HG03342 (cell line): ENCODE measurements around the gene SLC50A1.
"Not testable (repeated sequence)": the region's sequence is repeated elsewhere in the genome, so short reads cannot be mapped to it uniquely, and the experiment has no call there.

Experiments used
- ATAC-seq: cut with Tn5 transposase; IDR thresholded peaks from one replicate; pipeline ENCODE4 v1.9.1; 2021; ENCODE audit warnings: mild to moderate bottlenecking, moderate library complexity; ENCODE audit not compliant: unreplicated experiment

Gene SLC50A1

GRCh38 chr1:155134322-155134721 is 1.3 kb upstream of the SLC50A1 start:
- ATAC-seq = no peak

GRCh38 chr1:155134880-155135414 is 705 bp upstream of the SLC50A1 start:
- ATAC-seq = no peak

GRCh38 chr1:155136748-155137147 is 1.1 kb downstream of the SLC50A1 start:
- no peak for ATAC-seq

GRCh38 chr1:155137154-155137949 is 1.7 kb downstream of the SLC50A1 start:
- ATAC-seq = no peak

GRCh38 chr1:155139895-155140629 is 4.4 kb downstream of the SLC50A1 start, which contains the start of gene DPM3:
Gene DPM3 (minus strand): TSS chr1:155140531. CDS start chr1:155140240, 291 bp downstream.
- peak; percentile 64 for ATAC-seq

GRCh38 chr1:155140630-155140953 is 4.9 kb downstream of the SLC50A1 start:
- ATAC-seq = no peak

GRCh38 chr1:155141749-155142148 is 6.1 kb downstream of the SLC50A1 start:
- no peak for ATAC-seq

GRCh38 chr1:155145491-155145890 is 9.8 kb downstream of the SLC50A1 start:
- no peak for ATAC-seq

- ATAC-seq = not testable (repeated sequence)
Measured at GRCh38 chr1:155155996-155156643, 20.5 kb downstream of the SLC50A1 start.

- ATAC-seq = no peak
Measured at GRCh38 chr1:155158991-155159390, 23.3 kb downstream of the SLC50A1 start.

- ATAC-seq = no peak
Measured at GRCh38 chr1:155160128-155160527, 24.5 kb downstream of the SLC50A1 start.

GRCh38 chr1:155162631-155163030 is 27.0 kb downstream of the SLC50A1 start:
- ATAC-seq = not testable (repeated sequence)

GRCh38 chr1:155163785-155164184 is 28.1 kb downstream of the SLC50A1 start:
- not testable (repeated sequence) for ATAC-seq

- not testable (repeated sequence) for ATAC-seq
Measured at GRCh38 chr1:155164625-155165024, 29.0 kb downstream of the SLC50A1 start.

GRCh38 chr1:155166051-155166470 is 30.4 kb downstream of the SLC50A1 start:
- ATAC-seq = no peak

GRCh38 chr1:155166471-155167165 is 31.0 kb downstream of the SLC50A1 start:
- ATAC-seq = no peak

GRCh38 chr1:155167166-155168104 is 31.8 kb downstream of the SLC50A1 start:
- ATAC-seq = no peak

GRCh38 chr1:155168105-155168445 is 32.4 kb downstream of the SLC50A1 start:
- not testable (repeated sequence) for ATAC-seq

GRCh38 chr1:155168456-155169210 is 33.0 kb downstream of the SLC50A1 start:
- ATAC-seq = no peak
